Thymus (tissue), 11 donors: Measurements from ENCODE around the gene GNRHR. TPM values are rescaled to one million over a fixed set of nuclear protein-coding genes. Genes with fewer than 3 reads are reported as not detected.
"Not testable (repeated sequence)": the region's sequence is repeated elsewhere in the genome, so short reads cannot be mapped to it uniquely, and the experiment has no call there.

Experiments
- DNase-seq, 9 donors: peaks; one replicate each; pipeline ENCODE4 v3.0.0-alpha.2; 2013; ENCODE audit warnings: low spot score in 9 of 9, low read depth in 6 of 9, missing footprints in 1 of 9
- H3K27ac ChIP-seq, 2 donors: one replicate each; pipeline ENCODE4 v1.5.1; 2013; ENCODE audit warnings: control low read depth in 1 of 2, low read depth in 1 of 2, low read length in 1 of 2, mild to moderate bottlenecking in 1 of 2, moderate library complexity in 1 of 2
- H3K27me3 ChIP-seq, 2 donors: one replicate each; pipeline ENCODE4 v1.5.1; 2013; ENCODE audit warnings: low read length in 1 of 2; ENCODE audit not compliant: control insufficient read depth in 2 of 2, insufficient read depth in 1 of 2
- H3K36me3 ChIP-seq, 2 donors: one replicate each; pipeline ENCODE4 v1.5.1; 2013; ENCODE audit warnings: low read length in 1 of 2, mild to moderate bottlenecking in 1 of 2, moderate library complexity in 1 of 2; ENCODE audit not compliant: control insufficient read depth in 2 of 2, insufficient read depth in 2 of 2
- H3K4me1 ChIP-seq, 2 donors: one replicate each; pipeline ENCODE4 v1.5.1; 2013; ENCODE audit warnings: low read length in 2 of 2; ENCODE audit not compliant: control insufficient read depth in 2 of 2, insufficient read depth in 2 of 2
- H3K4me3 ChIP-seq, 2 donors: one replicate each; pipeline ENCODE4 v1.5.1; 2013; ENCODE audit warnings: low read length in 2 of 2, control low read depth in 1 of 2, mild to moderate bottlenecking in 1 of 2
- H3K9me3 ChIP-seq, 2 donors: one replicate each; pipeline ENCODE4 v1.5.1; 2013; ENCODE audit warnings: low read length in 1 of 2, mild to moderate bottlenecking in 1 of 2; ENCODE audit not compliant: control insufficient read depth in 2 of 2, insufficient read depth in 1 of 2
- WGBS: extraction: QIAGEN DNeasy Blood & Tissue Kit; methylation state at CpG from one replicate; pipeline ENCODE4 v1.1.7; 2013; 5-methylcytosine and 5-hydroxymethylcytosine counted together
- polyA plus RNA-seq: library from polyadenylated mRNA; stranded (reverse); fragments of 200-250 nt; gene quantifications from one replicate; pipeline ENCODE4 v1.2.3, GENCODE V29; 2013
- total RNA-seq: library from RNA; stranded (reverse); fragments of 120-200 nt; gene quantifications from one replicate; pipeline ENCODE4 v1.2.4, GENCODE V29; 2013
- donor health status: healthy.

Gene GNRHR
- total and polyA plus RNA-seq, 2 donors: not detected

DNA sequence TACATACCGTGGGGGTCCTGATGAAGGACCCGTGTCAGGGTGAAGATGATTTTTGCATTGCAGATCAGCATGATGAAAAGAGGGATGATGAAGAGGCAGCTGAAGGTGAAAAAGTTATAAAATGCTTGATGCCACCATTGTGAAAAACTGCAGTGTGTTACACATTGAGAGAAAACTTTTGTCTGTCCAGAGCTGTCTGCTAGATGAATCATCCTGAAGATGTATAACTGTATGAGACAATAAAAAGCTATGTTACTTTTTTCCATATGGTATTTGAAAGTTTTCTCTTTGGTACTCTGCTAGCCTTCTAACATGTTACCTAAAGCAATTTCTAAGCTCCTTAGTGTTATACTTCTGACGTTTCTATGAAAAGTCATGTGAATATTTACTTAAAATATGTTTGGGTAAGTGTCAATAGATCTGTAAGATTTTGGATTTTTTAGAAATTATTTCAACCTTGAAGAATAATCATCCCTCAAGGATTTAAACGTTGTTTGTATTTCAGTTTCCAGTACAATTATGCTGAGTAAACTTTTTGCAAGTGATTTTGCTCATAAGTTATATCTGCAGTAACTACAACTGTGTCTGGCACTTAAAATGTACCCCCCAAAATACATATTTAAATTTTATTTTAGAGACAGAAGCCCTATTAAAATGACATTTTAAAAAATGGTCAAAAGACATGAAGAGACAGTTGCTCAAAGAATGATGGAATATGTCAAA is 9.5 kb downstream of the GNRHR start:
- no peaks in the 10 kb centered on the region for H3K9me3 ChIP-seq
- no peak overlapping the region for H3K4me3 ChIP-seq
- no peak overlapping the region for H3K27ac ChIP-seq
- no peak for DNase-seq
- 95% methylated on average over 4 of the region's 4 CpGs for WGBS
- no peaks in the 10 kb centered on the region for H3K27me3 ChIP-seq
- no peaks in the 10 kb centered on the region for H3K4me1 ChIP-seq
- H3K36me3 ChIP-seq: no peaks in the 10 kb centered on the region

DNA sequence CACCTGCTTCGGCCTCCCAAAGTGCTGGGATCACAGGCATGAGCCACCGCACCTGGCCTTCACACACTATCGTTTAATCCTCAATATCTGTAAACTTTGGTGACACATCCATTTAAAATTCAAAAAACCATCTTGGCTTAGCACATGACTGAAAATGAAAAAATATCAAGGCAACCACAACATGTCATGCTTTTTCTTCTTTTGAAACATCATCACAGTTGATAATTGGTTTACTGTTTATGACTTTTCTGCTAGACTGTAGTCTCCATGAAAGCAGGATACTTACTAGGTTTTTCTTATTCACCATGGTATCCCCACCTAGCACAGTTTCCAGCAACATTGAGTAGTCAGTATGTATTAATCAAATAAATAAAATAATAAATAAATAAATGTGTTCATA is 11.0 kb downstream of the GNRHR start:
- DNase-seq: no peak
- Histone ChIP-seq H3K4me3 (no peak overlapping the region), H3K9me3 (no peaks in the 10 kb centered on the region), H3K27ac (no peak overlapping the region), H3K27me3 (no peaks in the 10 kb centered on the region), H3K36me3 (no peaks in the 10 kb centered on the region), H3K4me1 (no peaks in the 10 kb centered on the region)
- 96% methylated on average over 3 of the region's 3 CpGs for WGBS

DNA sequence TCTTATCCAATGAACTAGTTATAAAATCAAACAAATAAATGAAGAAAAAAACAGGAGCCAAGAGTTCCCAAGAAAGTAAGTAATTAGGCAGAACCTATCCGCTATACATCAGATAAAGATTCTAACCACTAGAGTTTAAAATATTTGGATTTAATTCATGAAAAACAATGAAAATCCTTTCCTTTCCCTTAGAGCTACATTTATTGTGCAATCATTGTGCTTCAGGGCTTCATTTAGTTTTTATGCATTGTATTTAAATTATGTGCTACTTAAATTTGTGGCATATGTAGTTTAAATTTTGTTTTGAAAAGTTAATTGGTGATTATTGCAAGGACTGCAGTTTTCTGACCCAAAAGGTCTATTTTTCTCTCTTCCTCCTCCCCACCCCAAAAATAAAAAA is 17.9 kb downstream of the GNRHR start:
- Histone ChIP-seq H3K9me3 (no peaks in the 10 kb centered on the region), H3K4me3 (no peak overlapping the region), H3K4me1 (no peaks in the 10 kb centered on the region), H3K27ac (no peak overlapping the region), H3K27me3 (no peaks in the 10 kb centered on the region), H3K36me3 (peaks cover 0 to 2% of the 10 kb centered on the region in 2 donors)
- 97% methylated on average over 1 of the region's 1 CpG for WGBS
- DNase-seq: no peak

DNA sequence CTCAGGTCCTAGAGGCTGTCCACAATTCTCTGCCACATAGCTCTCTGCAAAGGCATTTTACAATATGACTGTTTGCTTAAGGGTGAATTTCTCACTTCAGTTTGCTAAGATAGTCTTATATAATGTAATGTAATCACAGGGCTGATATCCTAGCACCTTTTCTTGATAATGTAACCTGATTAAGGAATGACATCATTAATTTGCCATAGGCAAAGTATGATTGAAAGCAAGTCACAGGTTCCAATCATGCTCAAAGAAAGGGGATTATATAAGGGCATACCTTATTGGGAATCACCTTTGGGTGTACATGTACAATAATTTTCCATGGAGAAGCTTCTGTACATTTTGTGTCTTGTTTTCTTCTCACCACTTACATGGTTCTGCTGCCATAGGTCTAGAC is 18.9 kb downstream of the GNRHR start:
- H3K27ac ChIP-seq: no peak overlapping the region
- H3K27me3 ChIP-seq: no peaks in the 10 kb centered on the region
- peaks cover 0 to 2% of the 10 kb centered on the region in 2 donors for H3K36me3 ChIP-seq
- H3K4me1 ChIP-seq: no peaks in the 10 kb centered on the region
- no peak overlapping the region for H3K4me3 ChIP-seq
- no peaks in the 10 kb centered on the region for H3K9me3 ChIP-seq
- DNase-seq: no peak

DNA sequence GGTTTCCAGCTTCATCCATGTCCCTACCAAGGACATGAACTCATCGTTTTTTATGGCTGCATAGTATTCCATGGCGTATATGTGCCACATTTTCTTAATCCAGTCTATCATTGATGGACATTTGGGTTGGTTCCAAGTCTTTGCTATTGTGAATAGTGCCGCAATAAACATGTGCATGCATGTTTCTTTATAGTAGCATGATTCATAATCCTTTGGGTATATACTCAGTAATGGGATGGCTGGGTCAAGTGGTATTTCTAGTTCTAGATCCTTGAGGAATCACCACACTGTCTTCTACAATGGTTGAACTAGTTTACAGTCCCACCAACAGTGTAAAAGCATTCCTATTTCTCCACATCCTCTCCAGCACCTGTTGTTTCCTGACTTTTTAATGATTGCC is 23.7 kb downstream of the GNRHR start:
- WGBS: 96% methylated on average over 3 of the region's 3 CpGs
- not testable (repeated sequence) for H3K36me3 ChIP-seq, DNase-seq, H3K4me1 ChIP-seq, H3K9me3 ChIP-seq, H3K27me3 ChIP-seq, H3K4me3 ChIP-seq, H3K27ac ChIP-seq

DNA sequence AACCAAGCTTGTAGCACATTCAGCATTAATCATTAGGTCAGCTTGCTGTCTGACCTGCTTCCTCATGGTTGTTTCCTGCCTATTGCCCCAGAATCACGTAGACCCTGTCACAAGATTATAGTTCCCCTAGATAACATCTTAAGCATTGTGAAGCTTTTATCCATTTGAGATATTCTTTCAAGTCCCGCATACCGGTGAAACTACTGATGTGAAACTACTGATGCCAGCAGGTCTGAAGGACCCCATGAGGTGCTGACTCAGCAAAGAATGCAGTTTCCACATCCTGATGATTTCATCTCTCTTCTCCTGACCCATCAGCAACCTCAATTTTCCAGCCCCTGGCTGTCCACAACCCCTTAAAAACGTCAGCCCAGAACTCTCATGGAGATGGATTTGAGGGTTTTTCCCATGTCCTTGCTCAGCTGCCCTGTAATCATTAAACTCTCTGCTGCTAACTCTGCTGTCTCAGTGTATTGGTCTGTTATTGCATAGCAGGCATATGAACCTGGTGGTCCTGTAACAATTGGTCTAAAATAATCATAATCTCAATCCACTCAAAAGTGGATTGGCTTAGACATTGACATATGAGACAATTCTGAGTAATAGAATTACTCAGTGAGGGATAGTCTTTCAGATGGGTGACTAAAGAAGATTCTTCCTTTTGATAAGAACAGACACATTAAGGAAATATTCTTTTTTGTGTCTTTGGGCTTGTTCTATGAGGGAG is 26.9 kb downstream of the GNRHR start:
- Histone ChIP-seq H3K27ac (no peak overlapping the region), H3K27me3 (no peaks in the 10 kb centered on the region), H3K4me3 (no peak overlapping the region), H3K4me1 (no peaks in the 10 kb centered on the region), H3K36me3 (peaks cover 2 to 3% of the 10 kb centered on the region in 2 donors), H3K9me3 (peaks cover 1 to 2% of the 10 kb centered on the region in 2 donors)
- DNase-seq: no peak
- WGBS: 89% methylated on average over 4 of the region's 4 CpGs

DNA sequence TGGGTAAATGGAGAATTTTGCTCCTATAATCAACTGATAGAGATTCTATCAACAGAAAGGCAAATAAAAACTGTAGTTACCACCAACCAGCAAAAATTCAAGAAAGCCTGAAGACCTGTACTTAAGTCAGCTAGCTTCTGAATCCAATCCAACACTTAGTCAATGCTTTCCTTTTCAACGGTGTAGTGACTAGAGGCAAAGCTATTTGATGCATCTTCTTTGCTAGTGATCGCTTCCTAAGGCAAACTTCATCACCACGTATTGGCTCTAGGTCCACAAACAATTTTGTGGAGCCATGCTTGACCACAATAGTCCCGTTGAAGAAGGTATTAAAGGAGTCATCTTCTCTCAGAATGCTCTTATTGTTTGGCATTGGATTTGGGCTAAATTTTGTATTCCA is 28.2 kb downstream of the GNRHR start:
- Histone ChIP-seq H3K4me3 (no peak overlapping the region), H3K36me3 (peaks cover 0 to 3% of the 10 kb centered on the region in 2 donors), H3K9me3 (peaks cover 1 to 2% of the 10 kb centered on the region in 2 donors), H3K4me1 (no peaks in the 10 kb centered on the region), H3K27me3 (no peaks in the 10 kb centered on the region), H3K27ac (no peak overlapping the region)
- no peak for DNase-seq
- 98% methylated on average over 4 of the region's 4 CpGs for WGBS

DNA sequence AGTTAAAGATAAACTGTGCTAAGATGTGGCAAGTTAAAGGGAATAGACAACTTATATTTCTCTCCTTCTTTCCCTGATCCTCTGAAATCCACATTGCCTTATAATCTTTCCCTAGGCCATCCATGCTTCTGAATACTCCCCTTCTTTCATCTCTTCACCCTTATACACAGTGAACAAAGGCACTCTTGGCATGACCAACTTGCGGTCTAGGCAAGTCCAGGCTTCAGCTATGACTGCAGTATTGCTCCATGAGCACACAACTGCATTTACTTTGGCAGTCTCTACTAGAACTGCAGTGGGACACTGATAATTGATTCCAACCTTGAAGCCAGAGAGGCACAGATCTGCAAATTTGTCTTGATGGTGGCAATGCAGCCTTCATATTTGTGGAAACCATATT is 29.1 kb downstream of the GNRHR start:
- Histone ChIP-seq H3K4me1 (no peaks in the 10 kb centered on the region), H3K4me3 (no peak overlapping the region), H3K9me3 (peaks cover 1 to 2% of the 10 kb centered on the region in 2 donors), H3K27ac (no peak overlapping the region), H3K27me3 (no peaks in the 10 kb centered on the region), H3K36me3 (peaks cover 3 to 7% of the 10 kb centered on the region in 2 donors)
- DNase-seq: no peak
- WGBS: 98% methylated on average over 1 of the region's 1 CpG

DNA sequence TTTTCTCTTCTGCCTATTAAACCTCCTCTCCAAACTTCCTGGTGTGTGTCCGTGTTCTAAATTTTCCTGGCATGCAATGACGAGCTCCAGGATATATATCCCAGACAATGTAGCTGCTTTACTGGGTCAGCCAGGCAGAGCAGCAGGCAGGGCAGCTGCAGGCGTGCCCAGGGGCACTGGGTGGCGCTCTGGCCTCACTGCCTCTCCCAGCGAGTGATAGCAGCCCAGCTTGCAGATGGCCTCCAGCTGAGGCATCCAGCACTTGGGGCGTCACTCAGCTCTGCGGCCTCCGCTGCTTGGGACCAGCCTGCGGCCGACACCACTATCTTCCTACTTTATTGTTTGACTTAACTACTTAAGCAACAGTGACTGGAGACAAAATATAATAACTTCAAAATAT is 30.2 kb downstream of the GNRHR start:
- DNase-seq: no peak
- Histone ChIP-seq H3K9me3 (peaks cover 1 to 2% of the 10 kb centered on the region in 2 donors), H3K27me3 (no peaks in the 10 kb centered on the region), H3K36me3 (peaks cover 0 to 8% of the 10 kb centered on the region in 2 donors), H3K4me1 (no peaks in the 10 kb centered on the region), H3K4me3 (no peak overlapping the region), H3K27ac (no peak overlapping the region)
- WGBS: 96% methylated on average over 10 of the region's 10 CpGs
